ENCODE measurements around the gene CRYBG2. TPM values are rescaled to one million over a fixed set of nuclear protein-coding genes. Genes with fewer than 3 reads are reported as not detected.

The CRYBG2 gene
- total RNA-seq, 1 donor from 2014 or later: 0.98 TPM

DNA sequence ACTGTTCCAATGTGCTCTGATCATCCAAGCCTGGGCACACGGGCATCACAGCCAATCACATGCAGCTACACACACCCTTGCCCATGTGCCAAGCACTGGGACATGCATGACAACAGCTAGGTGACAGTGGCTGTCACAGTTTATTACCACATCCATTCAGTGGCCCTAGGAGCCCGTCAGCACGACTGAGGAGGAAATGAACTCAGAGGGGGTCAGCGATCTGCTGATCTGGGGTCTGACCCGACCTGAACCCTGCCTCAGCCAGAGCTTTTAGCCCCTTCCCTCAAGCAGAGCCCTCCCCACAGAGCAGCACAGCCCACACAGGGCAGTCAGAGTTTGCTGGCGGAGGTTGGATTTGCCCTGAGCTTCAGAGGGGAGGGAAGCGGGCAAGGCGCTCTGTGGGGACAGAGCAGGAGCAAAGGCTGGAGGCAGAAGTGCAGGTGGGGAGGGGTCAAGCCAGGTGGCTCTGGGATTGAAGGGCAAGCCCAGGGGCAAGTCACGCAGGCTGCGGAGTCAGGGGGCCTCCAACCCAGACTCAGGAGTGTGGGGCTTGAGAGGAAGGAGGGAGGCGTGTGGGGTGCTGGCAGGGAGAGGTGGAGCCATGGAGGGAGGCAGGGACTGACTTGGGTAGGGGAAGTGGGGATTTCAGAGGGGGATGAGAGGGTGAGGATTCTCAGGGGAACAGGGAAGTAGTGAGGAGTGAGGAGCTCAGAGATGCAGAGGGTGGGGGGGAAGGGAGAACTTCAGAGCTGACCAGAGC lies 63.6 kb downstream of the CRYBG2 start:
- no peak for DNase-seq (ENCODE audit: low spot score)
- intact Hi-C loops (cut with micrococcal nuclease): no loop called here
- peak overlapping the region; percentile 38 for H3K4me3 Mint-ChIP-seq (ENCODE audit: low read depth)
- peak overlapping the region; percentile 100 for H3K27ac Mint-ChIP-seq
- H3K27me3 Mint-ChIP-seq (ENCODE audit: low read depth): no peaks in the 10 kb centered on the region
- no peaks in the 10 kb centered on the region for H3K9me3 Mint-ChIP-seq
- peaks cover 3% of the 10 kb centered on the region for H3K36me3 Mint-ChIP-seq (ENCODE audit: low read depth)
- peaks cover 51% of the 10 kb centered on the region for H3K4me1 Mint-ChIP-seq (ENCODE audit: low read depth)

GRCh38 chr1:26289158-26290059 lies 64.5 kb downstream of the CRYBG2 start:
- H3K9me3 Mint-ChIP-seq: no peaks in the 10 kb centered on the region
- DNase-seq (ENCODE audit: low spot score): no peak
- no peaks in the 10 kb centered on the region for H3K27me3 Mint-ChIP-seq (ENCODE audit: low read depth)
- H3K4me3 Mint-ChIP-seq (ENCODE audit: low read depth): no peak overlapping the region
- H3K27ac Mint-ChIP-seq: peak overlapping the region; percentile 100
- intact Hi-C loops (cut with micrococcal nuclease): loop anchor here (10.0 kb wide), 1 partner anchor 255 kb away; no protein-coding TSS in a partner anchor
- peaks cover 9% of the 10 kb centered on the region for H3K36me3 Mint-ChIP-seq (ENCODE audit: low read depth)
- H3K4me1 Mint-ChIP-seq (ENCODE audit: low read depth): peaks cover 60% of the 10 kb centered on the region

DNA sequence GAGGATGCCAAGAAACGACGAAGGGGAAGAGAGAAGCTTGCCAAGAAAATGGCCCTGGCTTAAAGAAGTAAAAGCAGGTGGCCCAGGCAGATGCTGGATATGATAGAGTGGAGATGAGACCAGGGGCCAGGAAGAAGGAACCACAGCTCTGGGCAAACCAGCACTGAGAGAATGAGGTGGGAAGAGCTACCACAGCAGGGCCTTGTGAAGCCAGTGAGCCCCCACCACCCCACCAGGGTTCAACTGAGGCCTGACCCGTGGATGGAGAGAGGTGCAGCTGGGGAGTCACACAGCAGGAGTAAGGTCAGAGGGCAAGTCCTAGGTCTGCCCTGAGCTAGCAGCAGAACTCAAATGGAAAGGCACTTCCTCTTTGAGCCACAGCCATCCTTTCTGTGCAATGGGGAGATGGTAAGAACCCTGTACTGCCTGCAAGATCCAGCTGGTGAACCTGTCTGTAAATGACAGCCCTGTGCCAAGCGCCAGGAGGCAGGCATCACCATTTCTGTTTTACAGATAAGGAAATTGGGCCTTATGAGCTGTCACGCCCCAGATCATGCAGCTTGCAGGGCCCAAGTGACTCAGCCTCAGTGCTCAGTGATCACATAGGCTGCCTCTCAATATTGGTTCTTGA lies 65.5 kb downstream of the CRYBG2 start:
- intact Hi-C loops (cut with micrococcal nuclease): loop anchor here (1.0 to 10.0 kb wide), 4 partner anchors 12 to 256 kb away; no protein-coding TSS in a partner anchor
- peak overlapping the region; percentile 38 for H3K4me3 Mint-ChIP-seq (ENCODE audit: low read depth)
- peaks cover 15% of the 10 kb centered on the region for H3K36me3 Mint-ChIP-seq (ENCODE audit: low read depth)
- peaks cover 69% of the 10 kb centered on the region for H3K4me1 Mint-ChIP-seq (ENCODE audit: low read depth)
- H3K27ac Mint-ChIP-seq: peak overlapping the region; percentile 100
- DNase-seq (ENCODE audit: low spot score): peak; percentile 57
- H3K27me3 Mint-ChIP-seq (ENCODE audit: low read depth): no peaks in the 10 kb centered on the region
- H3K9me3 Mint-ChIP-seq: no peaks in the 10 kb centered on the region

GRCh38 chr1:26287811-26288210 lies 66.1 kb downstream of the CRYBG2 start:
- DNase-seq (ENCODE audit: low spot score): no peak
- H3K9me3 Mint-ChIP-seq: no peaks in the 10 kb centered on the region

GRCh38 chr1:26287033-26287711 lies 66.8 kb downstream of the CRYBG2 start:
- Mint-ChIP-seq H3K27ac (peak overlapping the region; percentile 100), H3K27me3 (ENCODE audit: low read depth) (no peaks in the 10 kb centered on the region), H3K4me1 (ENCODE audit: low read depth) (peaks cover 80% of the 10 kb centered on the region), H3K9me3 (no peaks in the 10 kb centered on the region), H3K4me3 (ENCODE audit: low read depth) (peak overlapping the region; percentile 69), H3K36me3 (ENCODE audit: low read depth) (peaks cover 27% of the 10 kb centered on the region)
- peak; percentile 75 for DNase-seq (ENCODE audit: low spot score)
- intact Hi-C loops (cut with micrococcal nuclease): loop anchor here (10.0 kb wide), 1 partner anchor 258 kb away; no protein-coding TSS in a partner anchor

More at GRCh38 chr1:26287811-26288210, 66.1 kb downstream of the CRYBG2 start:
- peaks cover 75% of the 10 kb centered on the region for H3K4me1 Mint-ChIP-seq (ENCODE audit: low read depth)
- peak overlapping the region; percentile 100 for H3K27ac Mint-ChIP-seq
- H3K4me3 Mint-ChIP-seq (ENCODE audit: low read depth): peak overlapping the region; percentile 69
- peaks cover 21% of the 10 kb centered on the region for H3K36me3 Mint-ChIP-seq (ENCODE audit: low read depth)
- H3K27me3 Mint-ChIP-seq (ENCODE audit: low read depth): no peaks in the 10 kb centered on the region
- intact Hi-C loops (cut with micrococcal nuclease): loop anchor here (1.0 to 10.0 kb wide), 4 partner anchors 12 to 257 kb away; no protein-coding TSS in a partner anchor

DNA sequence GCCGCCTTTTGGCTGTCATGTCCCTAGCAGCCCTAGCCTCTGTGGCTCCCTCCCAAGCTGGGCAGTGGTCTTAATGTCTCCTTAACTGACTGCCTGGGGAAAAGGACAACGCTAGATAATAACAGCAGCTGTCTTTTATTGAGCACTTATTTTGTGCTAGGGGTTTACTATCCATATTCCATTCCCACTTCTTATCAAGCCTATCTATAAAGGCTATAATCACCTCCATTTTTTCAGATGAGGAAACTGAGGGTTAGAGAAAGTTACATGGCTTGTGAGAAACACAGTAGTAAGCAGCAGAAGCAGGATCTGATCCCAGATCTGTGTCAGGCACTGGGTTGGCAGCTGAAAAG lies 67.9 kb downstream of the CRYBG2 start:
- Mint-ChIP-seq H3K9me3 (no peaks in the 10 kb centered on the region), H3K4me3 (ENCODE audit: low read depth) (no peak overlapping the region), H3K36me3 (ENCODE audit: low read depth) (peaks cover 36% of the 10 kb centered on the region), H3K27ac (peak overlapping the region; percentile 100), H3K27me3 (ENCODE audit: low read depth) (no peaks in the 10 kb centered on the region), H3K4me1 (ENCODE audit: low read depth) (peaks cover 89% of the 10 kb centered on the region)
- intact Hi-C loops (cut with micrococcal nuclease): loop anchor here (10.0 kb wide), 1 partner anchor 259 kb away; no protein-coding TSS in a partner anchor
- DNase-seq (ENCODE audit: low spot score): no peak

DNA sequence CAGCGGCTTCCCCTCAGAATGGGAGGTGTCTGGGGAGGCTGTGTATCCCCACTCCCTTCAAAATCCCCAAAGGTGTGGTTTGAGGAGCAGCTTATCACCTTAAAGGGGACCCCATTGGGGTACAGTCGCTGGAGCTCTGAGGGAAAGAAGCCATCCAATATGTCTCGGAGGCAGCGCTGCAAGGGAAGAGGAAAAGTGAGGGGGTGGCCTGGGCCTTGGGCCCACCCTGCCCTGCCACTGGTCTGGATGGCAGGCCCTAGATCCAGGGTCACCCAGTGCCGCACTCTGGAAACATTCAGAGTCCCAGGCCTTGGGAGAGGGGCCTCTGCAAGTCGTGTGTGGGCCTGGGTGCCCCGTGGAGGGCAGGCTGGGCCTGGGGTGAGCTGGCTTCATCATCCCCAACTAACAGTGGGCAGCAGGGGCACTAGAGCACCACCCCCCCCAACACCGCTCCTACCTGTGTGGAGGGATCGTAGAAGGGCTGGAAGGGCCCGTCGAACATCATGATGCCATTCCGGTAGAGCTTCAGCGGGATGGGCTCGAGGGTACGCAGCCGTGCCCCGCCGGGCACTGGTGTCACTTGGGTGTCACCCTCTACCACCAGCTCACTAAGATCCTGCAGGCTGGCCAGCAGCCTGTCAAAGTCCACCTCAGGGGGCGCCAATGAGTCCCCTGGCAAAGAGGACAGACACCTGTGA lies 68.4 kb downstream of the CRYBG2 start:
- Mint-ChIP-seq H3K27ac (peak overlapping the region; percentile 100), H3K4me3 (ENCODE audit: low read depth) (no peak overlapping the region), H3K9me3 (no peaks in the 10 kb centered on the region)

DNA sequence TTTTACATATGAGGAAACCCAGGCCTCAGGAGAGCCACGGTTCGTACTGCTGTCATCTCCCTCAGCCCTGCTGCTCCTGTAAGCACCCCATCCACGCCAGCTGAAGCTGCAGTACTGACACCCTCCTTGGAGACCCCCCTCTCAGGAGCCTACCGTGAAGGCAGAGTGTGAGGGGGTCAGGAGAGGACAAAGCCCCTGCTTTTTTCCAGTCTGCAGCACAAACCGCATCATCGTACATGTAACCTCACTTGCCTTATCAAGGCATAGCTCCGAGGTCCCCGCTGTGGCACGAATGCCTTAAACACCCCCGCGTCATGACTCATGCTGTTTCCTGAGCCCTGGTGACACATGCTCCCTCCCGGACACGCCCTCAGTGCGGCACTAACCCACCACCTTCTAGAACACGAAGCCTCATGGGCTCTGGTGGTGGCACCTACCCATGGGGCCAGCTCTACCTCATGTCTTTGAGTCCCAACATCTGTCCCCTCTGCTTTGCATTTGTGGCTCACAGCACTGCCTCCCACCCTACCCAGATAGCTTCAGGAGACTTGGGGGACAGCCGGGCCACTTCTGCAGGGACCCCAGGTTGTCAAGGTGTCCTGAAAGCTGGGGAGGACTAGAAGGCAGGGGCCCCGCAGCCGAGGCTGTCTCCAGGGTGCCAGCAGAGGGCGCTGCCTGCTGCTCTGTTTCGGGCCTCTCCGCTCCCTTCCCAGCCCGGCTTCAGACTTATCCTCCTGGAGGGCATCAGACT lies 69.2 kb downstream of the CRYBG2 start:
- intact Hi-C loops (cut with micrococcal nuclease): loop anchor here (1.0 to 10.0 kb wide), 3 partner anchors 8 to 260 kb away; no protein-coding TSS in a partner anchor
- DNase-seq (ENCODE audit: low spot score): peak; percentile 91
- peaks cover 82% of the 10 kb centered on the region for H3K4me1 Mint-ChIP-seq (ENCODE audit: low read depth)
- H3K4me3 Mint-ChIP-seq (ENCODE audit: low read depth): peak overlapping the region; percentile 77
- H3K27ac Mint-ChIP-seq: peak overlapping the region; percentile 100
- peaks cover 44% of the 10 kb centered on the region for H3K36me3 Mint-ChIP-seq (ENCODE audit: low read depth)
- no peaks in the 10 kb centered on the region for H3K27me3 Mint-ChIP-seq (ENCODE audit: low read depth)
- H3K9me3 Mint-ChIP-seq: no peaks in the 10 kb centered on the region

More for the DNA sequence above, 68.4 kb downstream of the CRYBG2 start:
- no peak for DNase-seq (ENCODE audit: low spot score)
- Mint-ChIP-seq H3K36me3 (ENCODE audit: low read depth) (peaks cover 41% of the 10 kb centered on the region), H3K4me1 (ENCODE audit: low read depth) (peaks cover 89% of the 10 kb centered on the region), H3K27me3 (ENCODE audit: low read depth) (no peaks in the 10 kb centered on the region)
- intact Hi-C loops (cut with micrococcal nuclease): loop anchor here (10.0 kb wide), 1 partner anchor 259 kb away; no protein-coding TSS in a partner anchor

DNA sequence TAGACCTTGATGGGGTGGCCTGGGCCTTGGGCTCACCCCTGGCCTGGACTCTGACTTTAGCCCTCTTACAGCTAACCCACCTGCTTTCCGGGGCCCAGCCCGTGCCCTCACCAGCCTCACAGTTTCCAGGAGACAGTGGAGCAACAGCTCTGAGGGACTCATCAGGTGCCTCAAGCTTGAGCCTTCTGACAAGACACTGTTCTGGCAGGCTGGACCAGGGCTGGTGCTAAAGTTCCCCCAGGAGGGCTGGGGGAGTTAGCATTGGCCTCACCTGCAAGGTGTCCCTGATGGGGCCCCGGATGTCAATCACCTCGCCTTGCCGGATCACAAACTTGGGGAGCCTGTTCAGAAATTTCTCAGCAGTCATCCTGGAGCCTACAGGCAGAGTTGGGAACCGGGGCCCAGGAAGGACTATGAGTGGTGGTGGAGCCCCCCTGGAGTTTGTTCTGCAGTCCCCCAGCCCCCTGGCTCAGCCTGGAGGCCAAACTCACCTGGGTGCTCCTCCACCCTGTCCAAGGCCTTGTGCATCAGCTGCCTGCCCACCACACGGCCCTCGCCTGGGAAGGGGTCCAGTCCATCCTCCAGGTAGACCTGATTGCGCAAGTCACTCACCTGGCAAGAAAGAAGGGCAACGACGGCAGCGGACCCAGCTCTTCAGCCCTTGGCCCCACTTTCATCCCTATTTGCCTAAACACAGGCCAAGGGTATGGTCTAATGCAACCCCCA lies 69.9 kb downstream of the CRYBG2 start:
- no peaks in the 10 kb centered on the region for H3K9me3 Mint-ChIP-seq
- intact Hi-C loops (cut with micrococcal nuclease): loop anchor here (1.0 to 10.0 kb wide), 3 partner anchors 8 to 261 kb away; no protein-coding TSS in a partner anchor
- H3K4me3 Mint-ChIP-seq (ENCODE audit: low read depth): peak overlapping the region; percentile 77
- peaks cover 79% of the 10 kb centered on the region for H3K4me1 Mint-ChIP-seq (ENCODE audit: low read depth)
- no peaks in the 10 kb centered on the region for H3K27me3 Mint-ChIP-seq (ENCODE audit: low read depth)
- H3K36me3 Mint-ChIP-seq (ENCODE audit: low read depth): peaks cover 44% of the 10 kb centered on the region
- peak overlapping the region; percentile 100 for H3K27ac Mint-ChIP-seq
- no peak for DNase-seq (ENCODE audit: low spot score)

DNA sequence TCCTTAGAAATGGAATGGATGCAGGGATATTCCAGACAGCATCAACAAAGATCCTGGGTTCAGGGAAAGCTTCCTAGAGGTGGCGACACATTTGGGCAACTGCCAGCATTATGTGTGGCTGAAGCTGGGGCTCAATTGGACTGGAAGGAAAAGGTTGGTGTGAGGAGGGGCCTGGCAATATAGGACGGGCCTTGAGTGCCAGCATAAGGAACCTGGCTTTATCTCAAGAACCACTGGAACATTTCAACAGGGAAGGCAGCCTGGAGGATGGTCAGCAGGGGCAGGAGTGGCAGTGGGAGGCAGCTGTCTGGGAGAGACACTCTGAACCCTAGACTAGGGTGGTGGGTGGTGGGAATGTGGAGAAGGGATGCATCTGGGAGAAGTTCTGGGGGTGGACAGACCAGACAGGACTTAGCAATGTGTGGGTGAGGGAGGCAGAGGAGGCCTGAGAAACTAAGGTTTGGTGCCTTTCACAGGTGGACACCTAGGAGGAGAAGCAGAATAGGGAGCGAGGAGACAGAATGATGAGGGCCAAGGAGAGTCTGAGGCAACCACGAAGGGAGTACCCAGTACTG lies 70.6 kb downstream of the CRYBG2 start:
- Mint-ChIP-seq H3K4me1 (ENCODE audit: low read depth) (peaks cover 78% of the 10 kb centered on the region), H3K27ac (peak overlapping the region; percentile 100), H3K4me3 (ENCODE audit: low read depth) (peak overlapping the region; percentile 65), H3K9me3 (no peaks in the 10 kb centered on the region), H3K27me3 (ENCODE audit: low read depth) (no peaks in the 10 kb centered on the region), H3K36me3 (ENCODE audit: low read depth) (peaks cover 49% of the 10 kb centered on the region)
- DNase-seq (ENCODE audit: low spot score): no peak
- intact Hi-C loops (cut with micrococcal nuclease): loop anchor here (10.0 kb wide), 1 partner anchor 261 kb away; no protein-coding TSS in a partner anchor
